HG03064 (cell line): ENCODE results near the gene TMEM248.
"Not testable (repeated sequence)": the region's sequence is repeated elsewhere in the genome, so short reads cannot be mapped to it uniquely, and the experiment has no call there.

ENCODE experiments used
- ATAC-seq: cut with Tn5 transposase; IDR thresholded peaks from one replicate; pipeline ENCODE4 v1.9.1; 2021; ENCODE audit warnings: low read depth; ENCODE audit not compliant: unreplicated experiment

TMEM248 gene

GRCh38 chr7:66920769-66921395 lies at the start of gene TMEM248:
Gene TMEM248, plus strand, starts transcription at chr7:66921225. Its CDS starts 20,641 bp downstream, at chr7:66941866.
- ATAC-seq = peak; percentile 80

- no peak for ATAC-seq
These were observed 47.5 kb upstream of the TMEM248 start for GRCh38 chr7:66873476-66873875.

GRCh38 chr7:66877577-66878300 lies 43.3 kb upstream of the TMEM248 start:
- peak; percentile 92 for ATAC-seq

- ATAC-seq = not testable (repeated sequence)
These were observed 42.7 kb upstream of the TMEM248 start for GRCh38 chr7:66878301-66878685.

GRCh38 chr7:66880053-66880452 lies 41.0 kb upstream of the TMEM248 start:
- ATAC-seq = no peak

- not testable (repeated sequence) for ATAC-seq
These were observed 40.4 kb upstream of the TMEM248 start for GRCh38 chr7:66880577-66880976.

- ATAC-seq = no peak
These were observed 37.3 kb upstream of the TMEM248 start for GRCh38 chr7:66883716-66884115.

GRCh38 chr7:66884556-66884955 lies 36.5 kb upstream of the TMEM248 start:
- not testable (repeated sequence) for ATAC-seq

- ATAC-seq = peak; percentile 67
These were observed 34.9 kb upstream of the TMEM248 start for GRCh38 chr7:66886152-66886551.

GRCh38 chr7:66888223-66888622 lies 32.8 kb upstream of the TMEM248 start:
- not testable (repeated sequence) for ATAC-seq

- ATAC-seq = no peak
These were observed 26.5 kb upstream of the TMEM248 start for GRCh38 chr7:66894463-66895080.

- ATAC-seq = no peak
These were observed 24.6 kb upstream of the TMEM248 start for GRCh38 chr7:66896441-66896840.

- ATAC-seq = no peak
These were observed 21.3 kb upstream of the TMEM248 start for GRCh38 chr7:66899552-66900280.

GRCh38 chr7:66901941-66902843 lies 18.8 kb upstream of the TMEM248 start:
- ATAC-seq = no peak

GRCh38 chr7:66902844-66903180 lies 18.2 kb upstream of the TMEM248 start:
- ATAC-seq = no peak

- ATAC-seq = no peak
These were observed 17.5 kb upstream of the TMEM248 start for GRCh38 chr7:66903360-66904062.

GRCh38 chr7:66904063-66904593 lies 16.9 kb upstream of the TMEM248 start:
- no peak for ATAC-seq

GRCh38 chr7:66905278-66905677 lies 15.7 kb upstream of the TMEM248 start:
- no peak for ATAC-seq

- no peak for ATAC-seq
These were observed 15.3 kb upstream of the TMEM248 start for GRCh38 chr7:66905689-66906088.
